Measurements from ENCODE around the gene SLC22A6.
A peak's percentile ranks its signal among the peaks of the same experiment; 100 is the strongest.
"Not testable (repeated sequence)": the region's sequence is repeated elsewhere in the genome, so short reads cannot be mapped to it uniquely, and the experiment has no call there.

SLC22A6 gene

DNA sequence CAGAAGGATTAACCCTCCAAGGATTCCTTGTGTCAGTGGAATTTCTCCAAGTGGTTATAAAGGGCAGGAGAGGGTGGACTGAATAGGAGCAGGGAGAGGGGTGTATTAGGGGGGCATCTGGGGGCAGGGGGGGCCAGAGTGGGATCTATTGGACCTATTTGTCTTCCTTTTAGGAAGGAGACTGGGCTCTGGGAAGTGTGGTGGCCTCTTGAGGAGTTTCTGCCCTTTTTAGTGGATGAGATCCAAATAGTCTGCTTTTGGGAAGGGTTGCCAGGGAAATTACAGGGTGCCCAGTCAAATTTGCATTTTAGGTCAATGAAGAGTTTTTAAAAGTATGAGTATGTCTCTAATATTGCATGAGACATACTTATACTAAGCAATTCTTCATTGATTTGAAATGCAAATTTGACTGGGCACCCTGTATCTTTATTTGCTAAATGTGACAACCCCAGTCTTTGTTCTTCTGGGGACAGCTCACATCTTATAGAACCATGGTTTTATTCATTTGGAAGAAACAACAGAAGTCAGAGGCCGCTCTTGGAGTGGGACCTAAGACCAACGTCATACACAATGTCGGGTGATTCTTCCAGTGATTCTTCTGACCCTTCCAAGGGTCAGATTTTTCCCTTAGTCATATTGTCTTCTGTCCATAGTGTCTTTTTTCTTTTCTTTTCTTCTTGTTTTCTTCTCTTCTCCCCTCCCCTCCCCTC, 429 bp upstream of the SLC22A6 start:
- DNase-seq: no peak

DNA sequence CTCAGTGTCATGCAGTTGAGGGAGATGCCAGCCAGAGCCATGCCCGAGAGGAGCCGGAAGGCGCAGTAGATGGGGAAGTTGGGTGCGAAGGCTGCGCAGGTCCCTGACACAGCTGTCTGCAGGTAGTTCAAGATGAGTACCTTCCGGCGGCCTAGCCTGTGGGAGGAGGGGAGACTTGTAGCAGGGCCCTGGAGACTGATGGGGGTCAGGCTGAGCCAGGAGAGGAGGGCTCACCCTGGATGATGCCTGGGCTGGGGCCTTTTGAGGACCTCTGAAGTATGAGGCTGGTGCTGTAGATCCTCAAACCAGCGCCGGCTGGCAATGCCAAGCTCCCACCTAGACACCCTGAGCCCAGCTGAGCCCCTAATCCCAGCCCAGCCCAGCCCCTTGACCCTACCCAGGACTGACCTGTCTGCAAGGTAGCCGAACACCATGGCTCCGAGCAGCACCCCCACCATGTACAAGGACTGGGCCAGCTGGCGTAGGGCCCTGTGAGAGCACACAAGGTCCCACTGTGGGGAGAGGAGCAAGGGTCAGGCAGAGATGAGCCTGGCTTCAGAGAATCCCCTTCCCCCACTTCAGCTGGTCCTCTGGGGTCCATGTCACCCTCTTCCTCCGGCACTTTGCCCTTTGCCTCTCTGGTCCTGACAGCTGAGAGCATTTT, 1.1 kb downstream of the SLC22A6 start:
- no peak for DNase-seq

DNA sequence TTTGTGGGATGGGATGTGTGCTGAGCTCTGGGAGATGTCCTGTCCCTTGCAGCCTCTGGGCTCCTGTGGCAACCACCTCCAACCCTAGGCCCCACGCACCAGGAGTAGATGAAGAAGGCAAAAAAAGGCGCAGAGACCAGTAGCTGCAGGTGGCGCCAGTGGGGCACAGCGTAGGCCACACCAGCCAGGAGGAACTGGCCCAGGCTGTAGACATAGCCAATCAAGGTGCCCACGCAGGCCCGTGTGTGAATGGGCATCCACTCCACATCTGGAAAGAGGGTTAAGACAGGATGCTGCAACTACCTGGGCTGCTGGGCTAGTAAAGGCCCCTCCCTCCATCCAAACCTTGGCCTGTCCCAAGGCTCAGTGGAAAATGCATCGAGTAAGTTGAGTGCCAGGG, 3.0 kb downstream of the SLC22A6 start:
- no peak for DNase-seq

DNA sequence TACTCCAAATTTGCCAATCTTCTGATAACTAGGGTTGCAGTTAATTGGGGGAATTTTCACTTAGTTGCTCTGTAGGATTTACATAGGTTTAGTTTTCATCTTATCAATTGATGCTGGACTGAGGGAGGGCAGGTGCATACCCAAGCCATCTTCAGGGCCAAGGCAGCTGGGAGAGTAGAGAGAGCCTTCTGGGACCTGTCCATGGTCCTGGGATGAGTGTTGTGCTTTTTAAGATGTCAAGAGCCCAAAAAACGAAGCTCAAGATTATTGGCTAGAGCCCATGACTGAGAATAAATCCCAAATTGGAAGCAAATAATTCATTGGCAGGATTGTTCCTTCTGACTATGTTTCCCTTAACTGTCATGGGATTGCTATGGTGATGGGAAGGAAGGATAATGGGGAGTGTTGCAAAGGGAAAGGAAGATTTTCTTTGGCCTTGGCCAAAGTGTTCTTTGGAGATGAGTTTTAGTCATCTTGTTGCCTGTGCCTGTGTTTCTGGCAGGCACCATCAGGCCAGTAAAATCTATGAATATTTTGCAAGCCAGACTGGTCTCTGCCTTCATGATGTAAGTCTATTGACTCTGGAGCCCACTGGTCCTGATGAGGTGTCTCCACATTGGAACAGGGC, 4.5 kb downstream of the SLC22A6 start:
- DNase-seq: no peak

DNA sequence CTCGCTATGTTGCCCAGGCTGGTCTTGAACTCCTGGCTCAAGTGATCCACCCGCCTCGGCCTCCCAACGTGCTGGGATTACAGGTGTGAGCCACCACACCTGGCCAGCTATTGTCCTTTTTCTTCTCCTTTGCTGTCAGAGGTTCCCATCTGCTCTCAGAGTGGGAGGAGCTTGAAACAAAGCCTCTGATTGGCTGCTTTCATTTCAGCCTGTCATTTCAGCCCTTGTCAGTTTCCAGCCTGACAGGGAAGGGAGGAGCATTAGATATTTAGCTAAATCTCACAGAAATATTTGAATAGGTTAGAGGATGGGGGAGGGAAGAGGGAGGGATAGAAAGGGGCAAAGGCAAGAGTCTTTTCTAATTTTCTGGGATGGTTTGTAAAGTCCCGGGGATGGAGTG, 8.7 kb downstream of the SLC22A6 start:
- DNase-seq: no peak

DNA sequence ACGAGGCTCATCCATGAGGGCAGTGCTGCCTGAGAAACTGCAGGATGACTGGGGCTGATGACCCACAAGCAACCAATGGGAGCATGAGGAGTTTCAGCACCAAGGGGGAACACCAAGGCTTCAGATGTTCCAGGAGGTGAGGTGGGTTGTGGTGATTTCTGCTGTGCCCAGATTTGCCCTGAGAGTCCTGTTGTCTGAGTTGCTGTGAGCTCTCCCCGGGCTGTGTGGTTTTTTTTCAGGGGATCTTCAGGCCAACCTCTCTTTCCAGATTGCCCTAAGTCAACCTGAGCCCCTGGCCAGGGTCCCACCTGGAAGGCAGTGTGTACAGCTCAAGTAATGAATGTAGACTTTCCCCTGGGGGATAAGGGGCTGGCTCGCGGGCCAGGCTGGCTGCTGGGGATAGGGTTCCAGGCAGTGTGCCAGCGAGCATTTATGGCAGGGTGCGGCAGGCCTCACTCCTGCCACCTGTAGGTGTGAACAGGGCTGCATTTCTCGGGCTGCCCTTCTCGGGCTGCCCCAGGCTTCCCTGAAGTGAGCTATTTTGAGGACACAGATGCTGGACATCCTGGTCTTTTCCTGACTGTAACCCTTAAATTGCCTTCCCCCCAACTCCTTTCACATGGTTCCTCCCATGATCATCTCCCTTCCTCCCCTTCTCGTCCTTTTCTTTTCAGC, 9.8 kb downstream of the SLC22A6 start:
- peak in 1 of 2 donors; percentile 27 for DNase-seq

DNA sequence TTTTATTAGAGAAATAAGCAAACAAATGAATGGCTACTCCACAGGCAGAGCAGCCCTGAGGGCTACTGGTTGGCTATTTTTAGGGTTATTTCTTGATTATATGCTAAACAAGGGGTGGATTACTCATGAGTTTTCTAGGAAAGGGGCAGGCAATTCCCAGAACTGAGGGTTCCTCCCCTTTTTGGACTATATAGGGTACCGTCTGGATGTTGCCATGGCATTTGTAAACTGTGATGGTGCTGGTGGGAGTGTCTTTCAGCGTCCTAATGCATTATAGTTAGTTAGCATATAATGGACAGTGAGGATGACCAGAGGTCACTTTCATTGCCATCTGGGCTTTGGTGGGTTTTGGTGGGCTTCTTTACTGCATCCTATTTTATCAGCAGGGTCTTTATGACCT, 19.2 kb downstream of the SLC22A6 start:
- DNase-seq: no peak

DNA sequence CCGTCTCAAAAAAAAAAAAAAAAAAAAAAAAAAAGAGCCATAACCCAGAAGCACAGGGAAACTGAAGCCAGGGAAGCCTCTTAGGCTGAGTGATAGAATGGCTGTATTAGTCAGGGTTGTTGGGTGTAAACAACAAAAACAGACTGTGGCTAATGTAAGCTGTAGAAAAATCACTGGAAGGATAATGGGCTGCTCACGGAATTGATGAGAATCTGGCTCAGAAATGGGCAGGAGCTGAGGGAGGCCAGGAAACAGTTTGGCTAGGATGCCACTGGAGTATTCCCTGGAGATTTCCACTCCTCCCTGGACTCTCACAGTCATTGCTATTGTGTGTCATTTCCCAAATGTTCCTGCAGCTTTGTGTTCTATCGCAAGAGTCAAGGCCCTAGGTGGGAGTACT, 22.4 kb downstream of the SLC22A6 start:
- no peak for DNase-seq

DNA sequence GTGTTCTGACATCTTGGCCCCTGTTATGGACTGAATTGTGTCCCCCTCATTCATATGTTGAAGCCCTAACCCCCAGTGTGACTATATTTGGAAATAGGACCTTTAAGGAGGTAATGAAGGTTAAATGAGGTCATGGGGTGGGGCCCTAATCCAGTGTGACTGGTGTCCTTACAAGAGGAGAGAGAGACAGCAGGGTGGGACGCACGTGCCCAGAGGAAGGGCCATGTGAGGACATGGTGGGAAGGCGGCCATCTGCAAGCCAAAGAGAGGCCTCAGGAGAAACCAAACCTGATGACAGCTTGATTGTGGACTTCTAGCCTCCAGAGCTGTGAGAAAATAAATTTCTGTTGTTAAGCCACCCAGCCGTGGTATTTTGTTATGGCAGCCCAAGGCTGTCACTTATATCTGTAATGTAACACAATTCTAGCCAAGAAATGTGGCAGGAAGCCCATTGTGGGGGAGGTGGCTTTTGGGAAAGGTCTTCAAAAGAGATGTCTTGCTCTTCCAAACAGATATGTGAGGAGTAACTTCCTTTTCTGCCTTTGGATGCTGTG, 23.7 kb downstream of the SLC22A6 start:
- no peak for DNase-seq

DNA sequence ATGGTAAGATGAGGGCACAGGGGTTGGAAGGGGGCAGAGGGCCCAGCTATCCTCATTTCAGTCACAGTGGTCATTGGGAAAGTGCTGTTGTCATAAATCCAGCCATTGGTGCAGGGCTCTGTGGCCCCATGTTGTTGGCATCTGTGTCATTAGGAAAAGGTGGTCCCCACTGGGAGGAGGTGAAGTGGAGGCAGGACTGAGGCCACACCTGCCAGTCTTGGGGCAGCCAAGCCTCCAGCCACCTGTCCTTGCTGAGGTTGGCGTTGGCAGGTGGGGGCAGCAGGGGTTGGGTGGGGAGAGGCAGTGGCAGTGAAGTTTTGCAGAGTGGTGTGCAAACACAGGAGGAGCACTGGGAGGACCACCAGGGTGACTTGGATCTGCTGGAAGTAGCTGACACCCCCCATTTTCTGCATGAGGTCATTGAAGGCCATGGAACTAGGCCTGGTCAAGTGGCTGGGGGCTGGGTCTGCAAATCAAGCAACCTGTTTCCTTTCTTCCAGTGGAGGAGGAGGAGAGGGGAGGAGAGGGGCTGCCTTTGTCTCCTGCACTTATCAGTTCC, 25.3 kb downstream of the SLC22A6 start:
- DNase-seq: no peak

DNA sequence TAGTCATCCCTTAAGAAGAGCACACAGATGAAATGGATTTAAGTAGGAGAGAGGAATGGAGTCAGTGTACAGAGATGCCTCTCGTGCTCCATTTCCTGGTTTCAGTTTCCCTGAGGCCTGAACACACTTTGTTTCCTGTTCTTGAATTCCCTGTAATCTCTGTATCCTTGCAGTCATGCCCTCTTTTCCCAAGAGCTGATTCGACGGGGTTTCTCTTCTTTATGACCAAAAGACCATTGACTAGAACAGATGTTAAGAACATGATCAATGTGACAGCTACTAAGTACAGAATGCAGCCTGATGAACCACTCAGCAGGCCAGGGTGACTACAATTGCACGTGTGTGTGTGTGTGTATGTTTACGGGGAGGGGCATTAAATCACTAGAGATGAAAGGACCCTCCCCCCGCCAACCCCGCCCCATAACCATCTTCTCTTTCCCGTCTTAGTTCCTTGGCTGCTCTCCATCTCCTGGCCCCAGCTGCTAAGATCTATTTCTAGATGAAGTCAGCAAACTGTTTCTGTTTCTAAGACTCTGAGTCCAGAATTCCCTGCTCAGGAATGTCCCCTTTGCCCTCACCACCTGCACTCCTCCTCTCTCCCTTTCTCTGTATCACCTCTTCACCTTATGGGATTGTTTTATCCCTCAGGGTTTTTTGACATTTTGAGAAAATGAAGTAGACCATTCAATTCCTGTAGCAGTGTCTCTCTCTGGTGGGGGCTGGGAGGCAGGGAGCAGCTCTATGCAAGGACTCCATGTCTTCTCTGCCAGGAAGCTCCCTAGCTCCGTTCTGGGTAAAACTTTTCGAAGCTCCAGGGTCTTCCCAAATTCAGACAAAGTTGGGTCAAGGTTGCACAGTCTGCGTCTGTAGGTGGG, 26.0 kb downstream of the SLC22A6 start:
- DNase-seq: no peak

DNA sequence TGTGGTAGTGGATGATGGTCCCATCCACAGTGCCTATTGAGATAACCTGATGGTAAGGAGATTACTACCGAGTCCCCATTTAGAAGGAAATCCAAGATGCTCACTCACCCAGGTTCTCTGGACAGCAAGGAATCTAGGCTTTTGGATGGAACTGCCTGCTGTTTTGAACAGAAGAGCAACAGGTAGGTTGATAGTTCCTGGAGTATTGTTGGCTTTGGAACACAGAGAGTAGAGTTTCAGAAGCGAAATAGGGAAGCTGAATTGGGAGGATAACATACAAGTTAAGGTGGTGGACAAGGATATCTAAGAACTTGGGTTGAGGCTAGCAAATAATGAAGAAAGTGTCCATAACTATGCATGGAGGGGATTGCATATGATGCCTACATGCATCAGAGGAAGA, 27.6 kb downstream of the SLC22A6 start:
- no peak for DNase-seq

DNA sequence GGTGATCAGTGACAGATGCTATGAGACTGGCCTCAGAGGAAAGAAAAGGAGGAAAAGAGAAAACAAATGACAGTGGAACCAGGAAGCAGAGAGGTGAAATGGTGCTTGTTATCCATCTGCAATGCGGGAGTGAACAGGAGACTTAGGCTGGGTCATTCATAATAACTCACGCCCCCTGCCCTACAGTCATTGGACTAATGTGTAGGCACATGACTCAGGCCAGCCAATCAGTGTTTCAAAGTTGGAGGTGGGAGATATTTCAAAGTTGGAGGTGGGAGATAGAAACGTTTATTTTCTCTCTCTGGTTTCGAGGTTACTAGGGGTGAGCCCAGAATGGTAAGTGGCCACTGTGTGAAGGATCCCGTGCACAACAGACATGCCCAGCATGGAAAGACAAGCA, 30.3 kb downstream of the SLC22A6 start:
- DNase-seq: no peak

DNA sequence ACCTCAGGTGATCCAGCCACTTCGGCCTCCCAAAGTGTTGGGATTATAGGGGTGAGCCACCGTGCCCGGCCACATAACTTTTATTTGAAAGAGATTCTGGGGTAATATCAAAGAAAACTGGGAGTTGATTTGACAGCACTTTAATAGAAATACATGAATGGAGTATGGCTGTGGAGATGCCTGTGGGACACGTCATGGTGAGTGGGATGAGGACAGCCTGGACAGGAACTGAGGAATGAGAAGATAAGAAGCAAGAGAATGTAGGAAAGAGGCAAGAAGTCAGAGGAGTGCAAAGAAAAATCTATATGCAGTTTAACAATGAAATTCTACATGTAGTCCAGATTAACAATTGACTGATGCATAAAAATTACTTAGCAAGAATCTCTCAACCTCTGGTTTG, 31.0 kb downstream of the SLC22A6 start:
- no peak for DNase-seq

DNA sequence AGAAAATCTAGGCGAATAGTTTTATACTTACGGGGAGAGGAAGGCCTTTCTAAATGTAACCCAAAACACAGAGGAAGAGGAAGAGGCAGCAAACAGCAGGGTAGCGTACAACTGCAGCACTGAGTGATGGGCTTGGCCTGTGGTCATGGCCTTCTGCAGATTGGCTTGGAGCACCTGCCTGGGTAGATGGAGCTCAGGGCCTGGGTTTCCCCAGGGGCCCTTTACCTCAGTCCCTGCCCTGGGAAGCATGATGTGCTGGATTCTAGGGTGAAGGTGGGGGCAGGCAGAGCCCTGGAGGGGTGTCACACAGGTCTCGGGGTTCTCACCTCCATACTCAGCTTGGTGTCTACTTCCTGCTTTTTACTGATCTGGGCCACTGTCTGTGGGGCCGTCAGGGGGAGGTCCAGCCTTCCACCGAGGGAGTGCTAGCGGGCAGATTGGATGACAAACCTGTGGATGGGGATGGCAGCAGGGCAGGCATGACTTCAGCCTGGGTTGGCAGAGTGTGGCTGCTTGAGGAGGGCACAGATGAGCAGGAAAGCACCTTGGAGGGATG, 35.9 kb downstream of the SLC22A6 start:
- no peak for DNase-seq

DNA sequence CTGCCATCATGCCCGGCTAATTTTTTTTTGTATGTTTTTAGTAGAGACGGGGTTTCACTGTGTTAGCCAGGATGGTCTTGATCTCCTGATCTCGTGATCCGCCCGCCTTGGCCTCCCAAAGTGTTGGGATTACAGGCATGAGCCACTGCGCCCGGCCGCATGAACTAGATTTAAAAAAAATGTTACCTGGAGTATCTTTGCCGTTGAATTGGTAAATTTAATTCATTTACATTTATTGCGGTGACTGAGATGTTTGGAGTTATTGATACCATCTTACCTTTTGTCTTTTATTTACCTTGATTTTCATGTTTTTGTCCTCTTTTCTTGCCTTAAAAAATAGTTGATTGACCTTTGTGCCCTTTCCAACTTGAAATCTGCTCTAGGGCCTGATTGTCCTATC, 39.2 kb downstream of the SLC22A6 start:
- DNase-seq: not testable (repeated sequence)

DNA sequence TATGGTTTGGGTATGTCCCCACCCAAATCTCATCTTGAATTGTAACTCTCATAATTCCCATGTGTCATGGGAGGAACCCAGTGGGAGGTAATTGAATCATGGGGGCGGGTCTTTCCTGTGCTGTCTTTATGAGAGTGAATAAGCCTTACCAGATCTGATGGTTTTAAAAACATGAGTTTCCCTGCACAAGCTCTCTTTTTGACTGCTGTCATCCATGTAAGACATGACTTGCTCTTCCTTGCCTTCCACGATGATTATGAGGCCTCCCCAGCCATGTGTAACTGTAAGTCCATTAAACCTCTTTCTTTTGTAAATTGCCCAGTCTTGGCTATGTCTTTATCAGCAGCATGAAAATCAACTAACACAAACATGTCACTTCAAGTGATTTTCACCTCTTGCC, 47.2 kb downstream of the SLC22A6 start:
- DNase-seq: not testable (repeated sequence)

DNA sequence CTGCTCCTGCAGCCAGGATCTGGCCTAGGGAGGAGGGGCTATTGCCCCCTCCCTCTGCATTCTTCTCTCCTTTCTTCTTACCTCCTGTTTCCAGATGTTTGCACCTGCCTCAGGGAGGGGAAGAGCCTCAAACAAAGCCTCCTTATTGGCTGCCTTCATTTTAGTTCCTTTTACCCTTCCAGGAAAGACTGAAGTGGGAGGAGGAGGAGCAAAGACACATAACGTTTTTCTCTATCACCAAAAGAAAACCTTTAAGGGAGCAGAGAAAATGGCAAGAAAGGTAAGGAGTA, 50.3 kb downstream of the SLC22A6 start:
- no peak for DNase-seq

DNA sequence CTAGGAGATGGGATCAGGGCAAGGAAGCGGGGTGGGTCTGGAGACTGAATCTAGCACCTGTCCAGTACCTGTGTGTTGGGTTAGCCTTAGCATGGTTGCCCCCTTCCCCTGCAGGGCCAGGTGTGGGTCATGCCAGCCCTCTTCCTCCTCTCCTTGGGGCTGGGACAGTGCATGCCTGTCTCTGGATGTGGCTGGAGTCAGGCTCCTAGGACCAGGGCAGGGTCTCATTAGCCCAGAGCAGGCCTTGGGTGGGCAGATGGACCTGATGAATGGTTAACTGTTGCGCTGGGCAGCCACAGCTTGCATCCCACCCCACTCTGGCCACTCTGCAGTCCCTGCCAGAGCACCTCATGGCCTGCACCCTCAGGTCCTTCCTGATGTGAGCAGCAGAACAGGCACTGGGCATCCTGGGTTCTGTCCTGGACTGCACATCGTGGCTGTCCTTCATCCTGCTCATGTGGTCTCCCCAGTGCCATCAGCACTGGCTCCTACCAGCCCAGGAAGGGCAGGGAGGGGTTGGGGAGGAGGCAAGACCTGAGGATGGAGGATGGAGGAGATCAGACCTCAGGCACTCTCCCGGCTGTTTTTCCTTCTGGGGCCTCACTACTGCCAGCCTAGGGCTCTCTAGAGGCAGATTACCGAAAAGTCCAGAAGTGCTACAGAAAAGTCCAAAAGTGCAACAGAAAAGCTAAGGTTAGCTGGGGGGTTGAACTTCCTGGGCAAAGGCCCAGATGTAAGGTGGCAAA, 50.8 kb downstream of the SLC22A6 start:
- DNase-seq: no peak

DNA sequence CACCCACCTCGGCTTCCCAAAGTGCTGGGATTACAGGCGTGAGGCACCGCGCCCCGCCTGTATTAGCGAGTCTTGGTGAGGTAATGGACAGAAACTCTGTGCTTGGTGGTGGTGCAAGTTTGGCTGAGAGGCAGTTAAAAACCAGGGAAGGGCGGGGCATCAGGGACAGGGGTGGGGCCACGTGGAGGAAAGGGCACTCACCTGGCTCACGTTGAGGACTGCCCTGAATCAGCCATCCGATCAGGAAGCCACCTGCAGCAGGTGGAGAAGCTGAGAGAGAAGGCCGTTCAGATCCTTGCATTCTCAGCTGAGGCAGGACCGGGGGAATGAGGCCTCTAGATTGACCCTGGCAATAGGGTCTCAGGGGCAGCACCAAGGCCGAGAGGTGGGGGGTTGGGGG, 51.5 kb downstream of the SLC22A6 start:
- no peak for DNase-seq
